Stimulated activated CD4-positive, alpha-beta T cell treated with anti-CD3 and anti-CD28 coated beads, Interleukin-15, amount 100 ng/mL, for 1 hour (primary cell): ENCODE data around the gene STEAP4.

ENCODE experiments used
- DNase-seq, 2 donors: peaks; one replicate each; pipeline ENCODE4 v3.0.0-alpha.2; 2020; ENCODE audit warnings: low read depth in 1 of 2, low spot score in 1 of 2

The STEAP4 gene

GRCh38 chr7:88223265-88223664, 83.4 kb downstream of the STEAP4 start:
- no peak for DNase-seq
